ENCODE measurements around the gene STPG1.

The STPG1 gene

GRCh38 chr1:24393892-24394291 is 19.7 kb downstream of the STPG1 start:
- DNase-seq (ENCODE audit: extremely low read depth in 1 of 2, low read depth in 1 of 2), result no peak

- no peak for DNase-seq (ENCODE audit: extremely low read depth in 1 of 2, low read depth in 1 of 2)
Observed at GRCh38 chr1:24392982-24393650, 20.5 kb downstream of the STPG1 start.

GRCh38 chr1:24392604-24392946 is 21.0 kb downstream of the STPG1 start:
- DNase-seq (ENCODE audit: extremely low read depth in 1 of 2, low read depth in 1 of 2), result no peak

- DNase-seq (ENCODE audit: extremely low read depth in 1 of 2, low read depth in 1 of 2), result peak in 1 of 2 donors; percentile 24
Observed at GRCh38 chr1:24391882-24392603, 21.5 kb downstream of the STPG1 start.

GRCh38 chr1:24390924-24391782 is 22.4 kb downstream of the STPG1 start:
- peak in 1 of 2 donors; percentile 40 for DNase-seq (ENCODE audit: extremely low read depth in 1 of 2, low read depth in 1 of 2)

GRCh38 chr1:24389231-24389678 is 24.3 kb downstream of the STPG1 start:
- DNase-seq (ENCODE audit: extremely low read depth in 1 of 2, low read depth in 1 of 2), result no peak

GRCh38 chr1:24388331-24388885 is 25.2 kb downstream of the STPG1 start:
- no peak for DNase-seq (ENCODE audit: extremely low read depth in 1 of 2, low read depth in 1 of 2)

- no peak for DNase-seq (ENCODE audit: extremely low read depth in 1 of 2, low read depth in 1 of 2)
Observed at GRCh38 chr1:24387636-24388175, 25.9 kb downstream of the STPG1 start.

- DNase-seq (ENCODE audit: extremely low read depth in 1 of 2, low read depth in 1 of 2), result no peak
Observed at GRCh38 chr1:24386931-24387330, 26.7 kb downstream of the STPG1 start.

GRCh38 chr1:24386241-24386640 is 27.3 kb downstream of the STPG1 start:
- DNase-seq (ENCODE audit: extremely low read depth in 1 of 2, low read depth in 1 of 2), result no peak

GRCh38 chr1:24385160-24385940 is 28.2 kb downstream of the STPG1 start:
- no peak for DNase-seq (ENCODE audit: extremely low read depth in 1 of 2, low read depth in 1 of 2)

- no peak for DNase-seq (ENCODE audit: extremely low read depth in 1 of 2, low read depth in 1 of 2)
Observed at GRCh38 chr1:24384251-24385090, 29.1 kb downstream of the STPG1 start.

GRCh38 chr1:24383381-24383940 is 30.1 kb downstream of the STPG1 start:
- no peak for DNase-seq (ENCODE audit: extremely low read depth in 1 of 2, low read depth in 1 of 2)

GRCh38 chr1:24382165-24382577 is 31.4 kb downstream of the STPG1 start:
- no peak for DNase-seq (ENCODE audit: extremely low read depth in 1 of 2, low read depth in 1 of 2)

- DNase-seq (ENCODE audit: extremely low read depth in 1 of 2, low read depth in 1 of 2), result no peak
Observed at GRCh38 chr1:24381256-24381655, 32.3 kb downstream of the STPG1 start.

- no peak for DNase-seq (ENCODE audit: extremely low read depth in 1 of 2, low read depth in 1 of 2)
Observed at GRCh38 chr1:24380508-24380907, 33.1 kb downstream of the STPG1 start.

GRCh38 chr1:24379733-24380315 is 33.8 kb downstream of the STPG1 start:
- DNase-seq (ENCODE audit: extremely low read depth in 1 of 2, low read depth in 1 of 2), result no peak

GRCh38 chr1:24374891-24375786 is 38.4 kb downstream of the STPG1 start:
- DNase-seq (ENCODE audit: extremely low read depth in 1 of 2, low read depth in 1 of 2), result no peak
